A673 (cell line): ENCODE results near the gene CHIC2. TPM values are rescaled to one million over a fixed set of nuclear protein-coding genes. Genes with fewer than 3 reads are reported as not detected.
A peak's percentile ranks its signal among the peaks of the same experiment; 100 is the strongest.

Experiments used
- BruUV-seq: library from RNA; stranded (reverse); fragments of 400-500 nt; replicated peaks from 2 replicates; lab custom pipeline; 2021; lab: Mats Ljungman, UMichigan
- CTCF ChIA-PET: fragments of 300-600 bp; sonication (Branson Sonifier 250); formaldehyde crosslinking; loops from one replicate; lab custom pipeline; 2022; ENCODE audit warnings: antibody characterized with exemption; lab: Charles Lee
- POLR2A ChIA-PET: fragments of 300-600 bp; sonication (Branson Sonifier 250); formaldehyde crosslinking; loops from one replicate; lab custom pipeline; 2022; ENCODE audit warnings: antibody characterized with exemption; ENCODE audit not compliant: low non-redundant PET; lab: Charles Lee
- DNase-seq: peaks from one replicate; pipeline ENCODE4 v3.0.0-alpha.2; 2015; ENCODE audit warnings: low spot score
- H3K27ac ChIP-seq: fragments of 200-600 bp; sonication (generic); 2 replicates; pipeline ENCODE4 v1.5.1; 2016; ENCODE audit warnings: mixed run types, low read depth, mild to moderate bottlenecking, mixed read lengths, antibody characterized with exemption, low read length; ENCODE audit not compliant: poor library complexity, severe bottlenecking
- H3K27me3 ChIP-seq: fragments of 200-600 bp; sonication (generic); replicated peaks from 2 replicates; pipeline ENCODE4 v1.6.1; 2017; ENCODE audit warnings: mixed run types, low read depth, mild to moderate bottlenecking, mixed read lengths, antibody characterized with exemption, low read length; ENCODE audit not compliant: insufficient read depth, poor library complexity
- H3K36me3 ChIP-seq: fragments of 200-600 bp; sonication (generic); 2 replicates; pipeline ENCODE4 v1.6.1; 2016; ENCODE audit warnings: mixed run types, mild to moderate bottlenecking, mixed read lengths, antibody characterized with exemption, low read length; ENCODE audit not compliant: insufficient read depth, poor library complexity, severe bottlenecking
- H3K4me1 ChIP-seq: fragments of 200-600 bp; sonication (generic); 2 replicates; pipeline ENCODE4 v1.6.1; 2017; ENCODE audit warnings: mixed run types, mild to moderate bottlenecking, mixed read lengths, antibody characterized with exemption, low read length; ENCODE audit not compliant: insufficient read depth, poor library complexity, severe bottlenecking
- H3K4me3 ChIP-seq: fragments of 200-600 bp; sonication (generic); 2 replicates; pipeline ENCODE4 v1.5.1; 2016; ENCODE audit warnings: low read depth, mixed run types, mild to moderate bottlenecking, mixed read lengths, low read length; ENCODE audit not compliant: poor library complexity, severe bottlenecking
- H3K9me3 ChIP-seq: fragments of 200-600 bp; sonication (generic); 2 replicates; pipeline ENCODE4 v1.6.1; 2016; ENCODE audit warnings: mixed run types, low read depth, mild to moderate bottlenecking, mixed read lengths, antibody characterized with exemption, low read length; ENCODE audit not compliant: poor library complexity, severe bottlenecking
- EZH2 ChIP-seq: fragments of 200-600 bp; sonication (generic); IDR thresholded peaks from 2 replicates; pipeline ENCODE4 v1.6.1; 2017; ENCODE audit warnings: borderline replicate concordance, low read depth, mild to moderate bottlenecking, mixed read lengths, antibody characterized with exemption, low read length; ENCODE audit not compliant: poor library complexity, severe bottlenecking
- intact Hi-C: fragments of 100-400 bp; cut with micrococcal nuclease; formaldehyde crosslinking; loops from one replicate; pipeline ENCODE4 v1.10.0; 2022; ENCODE audit not compliant: unreplicated experiment
- total RNA-seq: library from RNA; stranded (reverse); gene quantifications from 2 replicates; pipeline ENCODE4 v1.2.3, GENCODE V29; 2021
- TF ChIP-seq, protein P1 (sequence below): fragments of 300-800, 200-600 bp; sonication (generic); conservative IDR thresholded peaks from 2 replicates; pipeline ENCODE4 v1.5.1; 2017; ENCODE audit warnings: low read depth, mild to moderate bottlenecking, antibody characterized with exemption, low read length, moderate library complexity, mixed read lengths

Gene CHIC2
- total RNA-seq, 1 experiment from 2014 or later = 8.1 TPM

DNA sequence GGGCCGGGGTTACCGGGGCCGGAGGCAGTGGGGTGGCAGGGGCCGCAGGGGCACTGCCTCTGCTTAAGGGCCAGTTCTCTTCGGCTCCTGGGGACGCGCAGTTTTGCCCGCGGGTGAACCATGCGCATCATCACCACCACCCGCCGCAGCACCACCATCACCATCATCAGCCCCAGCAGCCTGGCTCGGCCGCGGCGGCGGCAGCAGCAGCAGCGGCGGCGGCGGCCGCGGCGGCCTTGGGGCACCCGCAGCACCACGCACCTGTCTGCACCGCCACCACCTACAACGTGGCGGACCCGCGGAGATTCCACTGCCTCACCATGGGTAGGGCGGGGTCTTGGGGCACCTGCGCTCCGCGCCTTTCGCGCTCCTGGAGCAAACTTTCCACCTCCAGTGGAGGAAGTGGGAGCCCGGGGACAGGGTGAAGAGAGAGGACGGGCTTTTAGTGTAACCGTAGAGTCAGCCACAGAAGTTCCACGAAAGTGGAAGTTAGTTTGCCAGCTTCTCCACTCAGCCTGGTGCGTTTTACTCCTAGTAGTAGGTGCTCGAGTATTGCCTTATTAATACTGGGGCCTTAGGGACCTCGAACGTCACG lies 36.3 kb upstream of the CHIC2 start:
- H3K4me3 ChIP-seq = no peak overlapping the region
- CTCF ChIA-PET = no interaction called here
- H3K9me3 ChIP-seq = no peaks in the 10 kb centered on the region
- H3K27me3 ChIP-seq = peaks cover 94% of the 10 kb centered on the region
- TF ChIP-seq EZH2 = peak; percentile 82
- TF ChIP-seq, protein P1, sequence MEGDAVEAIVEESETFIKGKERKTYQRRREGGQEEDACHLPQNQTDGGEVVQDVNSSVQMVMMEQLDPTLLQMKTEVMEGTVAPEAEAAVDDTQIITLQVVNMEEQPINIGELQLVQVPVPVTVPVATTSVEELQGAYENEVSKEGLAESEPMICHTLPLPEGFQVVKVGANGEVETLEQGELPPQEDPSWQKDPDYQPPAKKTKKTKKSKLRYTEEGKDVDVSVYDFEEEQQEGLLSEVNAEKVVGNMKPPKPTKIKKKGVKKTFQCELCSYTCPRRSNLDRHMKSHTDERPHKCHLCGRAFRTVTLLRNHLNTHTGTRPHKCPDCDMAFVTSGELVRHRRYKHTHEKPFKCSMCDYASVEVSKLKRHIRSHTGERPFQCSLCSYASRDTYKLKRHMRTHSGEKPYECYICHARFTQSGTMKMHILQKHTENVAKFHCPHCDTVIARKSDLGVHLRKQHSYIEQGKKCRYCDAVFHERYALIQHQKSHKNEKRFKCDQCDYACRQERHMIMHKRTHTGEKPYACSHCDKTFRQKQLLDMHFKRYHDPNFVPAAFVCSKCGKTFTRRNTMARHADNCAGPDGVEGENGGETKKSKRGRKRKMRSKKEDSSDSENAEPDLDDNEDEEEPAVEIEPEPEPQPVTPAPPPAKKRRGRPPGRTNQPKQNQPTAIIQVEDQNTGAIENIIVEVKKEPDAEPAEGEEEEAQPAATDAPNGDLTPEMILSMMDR = no peak
- no TSS peak for BruUV-seq
- H3K36me3 ChIP-seq = no peaks in the 10 kb centered on the region
- no peaks in the 10 kb centered on the region for H3K4me1 ChIP-seq
- no peak overlapping the region for H3K27ac ChIP-seq
- DNase-seq = no peak
- POLR2A ChIA-PET = no interaction called here
- intact Hi-C loops = no loop called here

DNA sequence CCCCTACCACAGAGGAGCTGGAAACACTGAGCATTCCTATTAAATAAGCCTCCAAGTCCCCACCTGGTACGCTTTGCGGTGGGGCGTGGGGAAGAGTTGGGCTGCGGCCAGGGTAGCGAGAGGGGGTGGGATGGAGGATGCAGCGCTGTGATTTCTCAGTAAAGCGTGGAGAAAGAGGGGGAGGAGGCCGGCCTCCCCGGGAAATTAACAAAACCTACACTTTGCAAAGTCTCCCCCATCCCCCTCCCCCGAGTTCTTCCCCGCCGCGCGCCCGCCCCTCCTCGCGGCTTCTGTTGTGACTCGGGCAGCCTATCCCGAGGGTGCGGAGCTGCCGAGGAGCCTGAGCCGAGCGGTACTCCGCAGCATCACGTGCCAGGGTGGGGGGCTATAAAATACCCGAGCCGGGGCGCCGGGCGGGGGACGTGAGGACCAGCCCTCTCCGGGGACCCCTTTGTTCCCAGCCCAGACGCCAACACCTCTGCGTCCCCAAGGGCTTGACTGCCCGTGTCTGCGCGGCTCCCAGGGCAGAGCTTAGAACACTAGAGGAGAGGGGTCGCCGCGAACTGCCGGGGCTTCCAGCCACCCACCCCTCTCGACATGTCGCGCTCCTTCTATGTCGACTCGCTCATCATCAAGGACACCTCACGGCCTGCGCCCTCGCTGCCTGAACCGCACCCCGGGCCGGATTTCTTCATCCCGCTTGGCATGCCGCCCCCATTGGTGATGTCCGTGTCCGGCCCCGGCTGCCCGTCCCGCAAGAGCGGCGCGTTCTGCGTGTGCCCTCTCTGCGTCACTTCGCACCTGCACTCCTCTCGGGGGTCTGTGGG lies 35.6 kb upstream of the CHIC2 start, which contains the start of gene GSX2:
GSX2 (plus strand) TSS at position 416 of the 827 bp plus-strand sequence; CDS start at position 598, 182 bp downstream.
- no peak within 1 kb of the TSS for H3K4me3 ChIP-seq
- no peak within 1 kb of the TSS for H3K27ac ChIP-seq
- peaks cover 94% of the 10 kb centered on the region for H3K27me3 ChIP-seq
- BruUV-seq = no TSS peak
- ChIA-PET CTCF (no interaction called here), POLR2A (no interaction called here)
- no peaks in the 10 kb centered on the region for H3K36me3 ChIP-seq
- TF ChIP-seq, protein P1 = no peak
- TF ChIP-seq EZH2 = peak; percentile 47
- H3K9me3 ChIP-seq = no peaks in the 10 kb centered on the region
- H3K4me1 ChIP-seq = no peaks in the 10 kb centered on the region
- DNase-seq = no peak
- intact Hi-C loops = no loop called here

DNA sequence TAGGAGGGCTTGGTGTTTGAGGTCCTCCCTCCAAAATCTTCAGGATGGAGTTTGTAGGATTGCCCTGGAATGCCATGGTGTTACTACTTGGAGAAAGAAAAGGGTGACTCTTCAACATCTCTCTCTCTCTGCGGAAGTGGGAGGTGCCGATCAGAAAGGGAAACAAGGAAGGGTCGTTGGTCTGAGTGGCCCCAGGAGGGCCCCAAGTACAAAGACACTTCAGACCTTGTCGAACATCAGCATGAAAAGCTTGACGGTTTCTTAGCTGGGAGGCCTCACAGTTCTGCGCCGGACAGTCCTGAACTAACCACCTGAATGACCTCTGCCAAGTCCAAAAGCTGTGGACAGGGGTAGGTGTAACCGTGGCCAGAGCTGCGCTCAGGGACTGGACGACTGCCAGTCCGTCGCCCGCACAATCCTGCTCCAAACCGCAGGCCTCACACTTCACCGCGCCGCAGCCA lies 34.9 kb upstream of the CHIC2 start:
- H3K4me1 ChIP-seq = no peaks in the 10 kb centered on the region
- H3K27me3 ChIP-seq = peaks cover 92% of the 10 kb centered on the region
- H3K9me3 ChIP-seq = no peaks in the 10 kb centered on the region
- POLR2A ChIA-PET = interaction anchor here (0.6 kb wide), 1 partner anchor 1978 kb away, joined by 3 read pairs; no protein-coding TSS in a partner anchor
- no peak for DNase-seq
- CTCF ChIA-PET = no interaction called here
- H3K36me3 ChIP-seq = no peaks in the 10 kb centered on the region
- H3K27ac ChIP-seq = no peak overlapping the region
- no TSS peak for BruUV-seq
- H3K4me3 ChIP-seq = no peak overlapping the region
- TF ChIP-seq, protein P1 = no peak
- no peak for TF ChIP-seq EZH2
- intact Hi-C loops = no loop called here
